ENCODE data around the gene BTBD7.
A peak's percentile ranks its signal among the peaks of the same experiment; 100 is the strongest.

The BTBD7 gene

GRCh38 chr14:93302688-93303581, 29.9 kb downstream of the BTBD7 start:
- no peak for DNase-seq (ENCODE audit: low read depth)

DNA sequence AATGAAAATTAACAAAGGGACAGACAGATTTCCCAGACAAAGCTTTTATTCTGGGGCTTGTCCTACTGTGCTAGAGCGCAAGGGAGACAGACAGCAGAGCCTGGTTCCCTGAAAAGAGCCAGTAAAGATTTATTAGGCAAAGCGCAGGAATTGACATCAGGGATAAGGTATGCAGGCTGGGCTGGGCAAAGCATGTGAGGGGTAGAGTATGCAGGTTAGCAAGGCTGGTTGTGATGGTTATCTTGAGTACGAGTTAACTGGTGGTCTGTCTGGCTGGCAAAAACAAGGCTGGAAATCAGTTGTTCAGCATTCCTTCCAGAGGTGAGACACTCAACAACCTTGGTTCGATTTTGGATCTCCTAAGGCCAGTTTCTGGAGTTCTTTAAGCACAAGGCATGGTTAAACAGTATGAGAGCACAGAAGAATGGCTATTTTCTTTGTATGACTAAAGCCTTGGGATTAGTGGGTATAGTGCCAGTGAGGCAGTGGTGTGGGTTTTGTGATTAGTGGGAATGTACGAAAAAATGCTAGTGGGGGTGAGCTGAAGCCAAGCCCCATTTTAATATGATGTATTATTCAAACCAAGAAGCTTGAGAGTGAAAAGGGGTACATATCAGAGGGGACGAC, 30.9 kb downstream of the BTBD7 start:
- no peak for DNase-seq (ENCODE audit: low read depth)

DNA sequence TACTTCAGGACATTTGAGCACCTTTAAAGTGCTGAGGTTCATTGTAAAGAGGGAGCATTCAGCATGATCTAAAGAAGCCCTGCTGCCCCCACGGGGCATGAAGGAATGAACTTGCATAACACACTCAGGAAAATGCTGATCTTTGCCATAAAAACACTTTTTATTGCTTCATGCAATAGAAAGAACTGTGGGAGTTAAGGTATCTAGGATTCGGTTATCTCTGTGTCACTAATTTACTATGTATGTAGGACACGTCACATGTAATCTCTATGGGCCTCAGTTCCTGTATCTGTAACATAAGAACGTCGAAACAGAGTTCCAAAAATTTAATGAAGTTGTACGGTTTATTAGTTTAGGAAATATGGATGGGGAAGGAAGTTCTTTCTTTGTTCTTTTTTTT, 33.0 kb downstream of the BTBD7 start:
- DNase-seq (ENCODE audit: low read depth): no peak

DNA sequence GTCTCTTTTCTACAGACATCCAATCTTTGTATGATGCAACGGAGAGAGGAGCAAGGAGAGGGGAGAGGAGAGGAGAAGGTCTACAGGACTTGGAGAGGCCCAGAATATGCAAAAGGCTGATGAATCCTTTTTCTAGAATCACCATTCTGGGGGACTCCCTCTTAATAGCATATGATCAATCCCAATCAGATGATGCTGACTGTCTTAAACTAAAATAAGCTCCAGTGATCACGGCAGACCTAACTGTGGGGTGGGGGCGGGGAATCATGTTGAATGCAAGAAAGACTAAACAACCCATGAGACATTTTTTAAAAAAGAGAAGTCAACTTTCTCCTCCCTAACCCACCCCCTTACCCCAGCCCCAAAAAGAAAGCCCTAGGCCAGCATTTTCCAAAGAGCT, 33.4 kb downstream of the BTBD7 start:
- no peak for DNase-seq (ENCODE audit: low read depth)

- no peak for DNase-seq (ENCODE audit: low read depth)
These were observed 37.2 kb downstream of the BTBD7 start for GRCh38 chr14:93295541-93296220.

- no peak for DNase-seq (ENCODE audit: low read depth)
These were observed 46.5 kb downstream of the BTBD7 start for GRCh38 chr14:93286212-93286890.

GRCh38 chr14:93285044-93285443, 47.8 kb downstream of the BTBD7 start:
- no peak for DNase-seq (ENCODE audit: low read depth)

DNA sequence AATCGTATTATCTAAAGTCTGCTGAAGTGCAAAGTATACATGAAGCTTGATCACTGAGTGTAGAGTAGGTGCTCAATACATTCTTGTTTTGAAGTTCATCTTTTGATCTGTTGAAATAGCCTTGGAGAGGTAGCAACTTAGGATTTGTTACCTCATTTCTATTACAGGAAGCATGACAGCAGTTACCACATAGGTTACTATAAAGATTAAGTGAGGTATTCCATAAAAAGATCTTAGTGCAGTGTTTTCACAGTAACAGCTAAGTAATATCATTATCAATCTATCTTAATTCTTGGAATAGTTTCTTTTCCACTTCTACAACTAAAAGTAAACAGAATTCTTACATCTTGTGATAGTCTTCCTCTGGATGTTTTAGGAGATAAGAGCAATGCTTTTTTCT, 50.9 kb downstream of the BTBD7 start:
- no peak for DNase-seq (ENCODE audit: low read depth)

GRCh38 chr14:93280743-93281142, 52.1 kb downstream of the BTBD7 start:
- no peak for DNase-seq (ENCODE audit: low read depth)

GRCh38 chr14:93276031-93276716, 56.7 kb downstream of the BTBD7 start:
- DNase-seq (ENCODE audit: low read depth): no peak

GRCh38 chr14:93274055-93274806, 58.6 kb downstream of the BTBD7 start:
- DNase-seq (ENCODE audit: low read depth): no peak

- no peak for DNase-seq (ENCODE audit: low read depth)
These were observed 61.7 kb downstream of the BTBD7 start for GRCh38 chr14:93271111-93271510.

DNA sequence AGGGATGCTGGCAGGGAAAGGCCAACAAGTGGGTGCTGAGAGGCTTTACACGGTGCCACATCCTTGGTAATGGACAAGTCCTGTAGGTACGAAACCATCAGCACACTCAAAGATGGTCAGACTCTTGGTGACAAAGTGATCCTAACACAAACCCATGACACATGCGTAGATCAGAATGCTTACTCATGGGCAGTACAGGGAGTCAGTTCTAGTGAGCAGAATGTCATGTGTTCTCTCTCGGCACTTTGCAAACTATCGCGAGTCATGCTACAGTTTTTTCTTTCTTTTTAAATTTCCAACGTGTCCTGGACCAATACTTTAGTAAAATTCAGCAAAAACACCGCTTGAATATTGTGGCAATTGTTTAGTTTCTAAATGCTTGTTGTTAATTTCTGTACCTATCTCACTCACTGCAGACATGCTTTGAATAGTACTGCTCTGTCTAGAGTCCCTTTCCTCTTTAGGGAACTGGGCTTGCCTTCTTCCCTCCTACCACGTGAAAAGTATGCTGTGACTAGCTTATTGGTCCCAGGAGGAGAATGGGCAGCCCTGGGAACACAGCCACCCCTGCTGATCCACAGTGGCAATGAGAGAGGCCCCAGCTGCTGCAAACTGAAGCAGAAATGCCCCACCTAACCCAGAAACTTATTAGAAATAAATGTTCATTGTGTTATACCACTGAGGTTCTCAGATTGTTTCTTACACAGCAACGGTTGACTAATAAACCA, 63.3 kb downstream of the BTBD7 start:
- peak; percentile 17 for DNase-seq (ENCODE audit: low read depth)

DNA sequence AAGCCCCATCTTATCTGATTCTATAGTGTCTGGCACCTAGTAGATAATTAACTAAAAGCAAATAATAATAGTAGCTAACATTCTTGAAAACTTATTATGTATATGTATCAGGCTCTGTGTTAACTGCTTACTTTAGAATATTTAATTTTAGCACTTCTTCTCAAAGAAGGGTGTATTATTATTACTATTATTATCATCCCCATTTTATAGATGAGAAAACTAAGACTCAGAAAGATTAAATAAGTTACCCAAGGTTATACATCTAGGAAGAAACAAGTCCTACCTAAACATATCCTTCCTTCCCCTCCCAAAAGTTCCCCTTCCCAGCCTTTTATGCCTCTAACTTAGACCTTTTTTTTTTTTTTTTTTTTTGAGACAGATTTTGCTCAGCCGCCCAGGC, 64.4 kb downstream of the BTBD7 start:
- DNase-seq (ENCODE audit: low read depth): no peak

GRCh38 chr14:93267149-93267711, 65.6 kb downstream of the BTBD7 start:
- DNase-seq (ENCODE audit: low read depth): no peak

DNA sequence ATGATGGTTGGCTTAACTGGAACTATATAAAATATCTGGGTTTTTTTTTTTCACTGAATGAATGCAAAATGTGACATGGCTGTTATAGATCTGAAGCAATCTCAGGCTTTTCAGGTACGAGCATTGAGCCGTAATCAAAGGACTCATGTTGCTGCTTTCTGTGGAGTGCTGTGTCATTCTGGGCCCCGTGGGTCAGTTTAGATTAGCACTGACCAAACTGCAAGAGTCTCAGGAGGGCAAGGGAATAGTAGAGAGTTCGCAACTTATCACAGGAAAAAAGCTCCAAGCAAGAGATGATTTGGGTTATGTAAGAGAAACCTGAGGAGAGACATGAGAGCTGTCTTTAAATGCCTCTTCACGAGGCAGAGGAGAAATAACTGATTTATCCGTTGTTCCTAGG, 66.7 kb downstream of the BTBD7 start:
- no peak for DNase-seq (ENCODE audit: low read depth)

DNA sequence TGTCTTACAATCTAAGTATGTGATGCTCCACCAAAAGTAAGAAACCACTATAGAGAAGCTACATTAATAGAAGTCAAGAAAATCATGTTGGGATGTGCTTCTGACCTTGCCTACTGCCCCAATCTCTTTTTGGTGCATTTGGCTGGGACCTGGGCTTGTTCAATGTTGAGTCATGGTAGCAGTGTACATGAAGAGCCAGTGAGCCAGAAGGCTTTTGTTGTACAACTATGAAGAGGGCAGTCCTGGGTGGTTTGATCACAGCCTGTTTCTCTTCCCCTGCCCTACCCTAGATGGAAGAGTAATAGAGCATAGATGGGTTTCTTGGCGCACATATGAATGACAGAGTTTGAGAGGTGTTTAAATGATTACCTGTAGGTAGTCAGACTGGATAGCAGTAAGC, 69.4 kb downstream of the BTBD7 start:
- no peak for DNase-seq (ENCODE audit: low read depth)

DNA sequence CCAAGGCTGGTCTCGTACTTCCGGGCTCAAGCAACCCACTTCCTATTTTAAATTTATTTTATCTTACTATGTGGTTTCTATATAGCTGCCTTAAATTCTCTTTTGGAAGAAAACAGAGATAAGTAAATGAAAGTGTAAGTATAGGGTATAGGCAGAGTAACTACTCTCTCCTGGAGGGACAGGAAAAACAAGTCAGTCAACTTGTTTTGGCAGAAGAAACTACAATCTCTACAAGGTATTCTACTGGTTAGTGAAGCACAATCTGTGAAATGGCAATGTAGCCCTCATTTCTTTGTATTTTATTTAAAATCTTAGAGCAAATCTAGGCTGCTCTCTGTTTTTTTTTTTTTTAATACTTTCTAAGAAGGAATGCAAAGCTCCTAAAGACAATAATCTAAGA, 70.4 kb downstream of the BTBD7 start:
- no peak for DNase-seq (ENCODE audit: low read depth)

DNA sequence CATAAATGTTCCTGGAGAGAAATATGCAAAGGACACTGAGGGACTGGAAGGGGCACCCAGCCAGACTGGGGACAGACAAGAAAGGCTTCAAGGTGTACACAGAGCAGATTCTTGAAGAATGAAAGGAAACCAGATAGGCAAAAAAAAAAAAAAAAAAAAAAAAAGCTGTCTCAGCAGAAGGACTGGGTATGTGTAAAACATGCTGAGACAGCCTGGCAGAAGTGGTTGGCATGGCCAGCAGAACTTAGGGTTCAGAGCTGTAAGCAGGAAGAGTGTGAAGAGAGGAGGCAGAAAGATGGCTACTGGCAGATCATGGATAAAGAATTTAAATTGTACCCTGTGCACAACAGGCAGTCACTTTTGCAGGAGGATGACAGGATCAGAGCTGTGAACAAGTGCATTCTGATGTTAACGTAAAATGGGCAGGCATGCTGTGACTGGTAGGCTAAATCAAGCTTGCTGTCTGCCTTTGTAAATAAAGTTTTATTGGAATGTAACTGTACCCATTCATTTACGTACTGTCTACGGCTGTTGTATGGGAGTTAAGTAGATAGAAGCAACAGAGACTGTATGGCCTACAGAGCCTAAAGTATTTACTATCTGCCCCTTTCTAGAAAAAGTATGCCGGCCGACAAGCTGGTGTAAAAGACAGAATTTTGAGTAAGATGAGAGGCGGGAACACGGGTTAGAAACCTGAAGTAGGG, 83.6 kb downstream of the BTBD7 start:
- no peak for DNase-seq (ENCODE audit: low read depth)

Measured in GM04504 (cell line).